HEK293 (cell line): ENCODE data around the gene PRKAG2.

Experiments used
- FEZF1 ChIP-seq: fragments of 450-650 bp; formaldehyde crosslinking; IDR thresholded peaks from 2 replicates; pipeline ENCODE4 v1.5.1; 2016; ENCODE audit warnings: missing biosample characterization, missing genetic modification characterization
- REST ChIP-seq: fragments of 450-650 bp; formaldehyde crosslinking; IDR thresholded peaks from 2 replicates; pipeline ENCODE4 v1.5.1; 2016; ENCODE audit warnings: missing biosample characterization, missing genetic modification characterization
- YY2 ChIP-seq: fragments of 450-650 bp; formaldehyde crosslinking; IDR thresholded peaks from 2 replicates; pipeline ENCODE4 v1.5.1; 2016; ENCODE audit warnings: missing biosample characterization, missing genetic modification characterization
- ZNF571 ChIP-seq: fragments of 450-650 bp; formaldehyde crosslinking; IDR thresholded peaks from 2 replicates; pipeline ENCODE4 v1.5.0; 2017; ENCODE audit warnings: missing biosample characterization, missing genetic modification characterization
- ZNF776 ChIP-seq: fragments of 450-650 bp; formaldehyde crosslinking; IDR thresholded peaks from 2 replicates; pipeline ENCODE4 v1.5.0; 2017; ENCODE audit warnings: missing biosample characterization, missing genetic modification characterization, borderline replicate concordance

GRCh38 chr7:151837285-151838042, 39.5 kb downstream of the PRKAG2 start:
- TF ChIP-seq ZNF571 (tag by site-specific recombination) (no peak), YY2 (tag by site-specific recombination) (no peak), FEZF1 (tag by site-specific recombination) (no peak), REST (tag by site-specific recombination) (no peak), ZNF776 (tag by site-specific recombination) (no peak)
